Natural killer cell (primary cell): ENCODE results near the gene ENTREP1. TPM values are rescaled to one million over a fixed set of nuclear protein-coding genes. Genes with fewer than 3 reads are reported as not detected.

ENCODE experiments used
- ATAC-seq, 3 donors: fragments of 150-1000 bp in 2 of 3; fragments of 200-7000 bp in 1 of 3; cut with Tn5 transposase; 1 replicate in 1 of 3; 2 replicates in 2 of 3; pipeline ENCODE4 v1.10.0; 2021; ENCODE audit warnings: mild to moderate bottlenecking in 2 of 3, moderate library complexity in 2 of 3
- DNase-seq, 2 donors: peaks; one replicate each; pipeline versions ENCODE4 v3.0.0 to v3.0.0-alpha.2; 2013 to 2021; ENCODE audit warnings: mixed read lengths in 1 of 2
- H3K27ac ChIP-seq: one replicate; pipeline ENCODE4 v1.5.1; 2013; ENCODE audit warnings: mild to moderate bottlenecking, low read length
- H3K27me3 ChIP-seq: one replicate; pipeline ENCODE4 v1.6.1; 2013; ENCODE audit warnings: low read length; ENCODE audit not compliant: control insufficient read depth, insufficient read depth
- H3K36me3 ChIP-seq: one replicate; pipeline ENCODE4 v1.6.1; 2013; ENCODE audit warnings: low read length; ENCODE audit not compliant: control insufficient read depth, insufficient read depth
- H3K4me1 ChIP-seq: one replicate; pipeline ENCODE4 v1.6.1; 2013; ENCODE audit warnings: low read length; ENCODE audit not compliant: control insufficient read depth, insufficient read depth
- H3K4me3 ChIP-seq: one replicate; pipeline ENCODE4 v1.5.1; 2013; ENCODE audit warnings: low read length
- H3K9me3 ChIP-seq: one replicate; pipeline ENCODE4 v1.6.1; 2013; ENCODE audit warnings: low read length; ENCODE audit not compliant: control insufficient read depth, insufficient read depth
- H3K27ac Mint-ChIP-seq, 2 donors: one replicate each; pipeline ENCODE4 v1.8.0; 2022; ENCODE audit warnings: mild to moderate bottlenecking in 2 of 2, mixed read lengths in 2 of 2, moderate library complexity in 1 of 2
- H3K27me3 Mint-ChIP-seq, 2 donors: one replicate each; pipeline ENCODE4 v1.8.0; 2022; ENCODE audit warnings: low read depth in 2 of 2, mixed read lengths in 2 of 2
- H3K36me3 Mint-ChIP-seq: one replicate; pipeline ENCODE4 v1.8.0; 2022; ENCODE audit warnings: mixed read lengths
- H3K4me1 Mint-ChIP-seq, 2 donors: one replicate each; pipeline ENCODE4 v1.8.0; 2022; ENCODE audit warnings: mixed read lengths in 2 of 2
- H3K4me3 Mint-ChIP-seq: one replicate; pipeline ENCODE4 v1.8.0; 2022; ENCODE audit warnings: mild to moderate bottlenecking, moderate library complexity, mixed read lengths
- H3K9me3 Mint-ChIP-seq, 2 donors: one replicate each; pipeline ENCODE4 v1.8.0; 2022; ENCODE audit warnings: mixed read lengths in 2 of 2
- CTCF ChIP-seq: fragments of 200-600 bp; IDR thresholded peaks from one replicate; pipeline ENCODE4 v1.8.0; 2022; ENCODE audit warnings: antibody characterized with exemption
- WGBS: methylation state at CpG from one replicate; pipeline ENCODE4 v1.1.7; 2013; ENCODE audit warnings: missing lambda C conversion rate; ENCODE audit not compliant: insufficient coverage; 5-methylcytosine and 5-hydroxymethylcytosine counted together
- intact Hi-C: fragments of 100-400 bp; cut with micrococcal nuclease; formaldehyde crosslinking; loops from one replicate; pipeline ENCODE4 v1.14.2; 2022
- total RNA-seq, 4 donors: library from RNA; stranded (reverse); fragments of 120-200 nt in 1 of 4; gene quantifications; one replicate each; pipeline versions ENCODE4 v1.2.3 to v1.2.4, GENCODE V29; 2013 to 2022

The ENTREP1 gene
- total RNA-seq, 3 donors from 2014 or later (not counting 1 experiment from before 2014, with no cell fraction given): not detected

- no peak overlapping the region for H3K27ac Mint-ChIP-seq
- no peak overlapping the region for H3K27ac ChIP-seq
- H3K36me3 ChIP-seq: no peaks in the 10 kb centered on the region
- H3K27me3 ChIP-seq: no peaks in the 10 kb centered on the region
- H3K27me3 Mint-ChIP-seq: peaks cover 0 to 9% of the 10 kb centered on the region in 2 donors
- no peak overlapping the region for H3K4me3 ChIP-seq
- no peak for TF ChIP-seq CTCF
- DNase-seq (no peak), ATAC-seq (no peak)
- 67% methylated on average over 4 of the region's 4 CpGs for WGBS
- H3K9me3 ChIP-seq: no peaks in the 10 kb centered on the region
- no peaks in the 10 kb centered on the region for H3K4me1 ChIP-seq
- no peak overlapping the region for H3K4me3 Mint-ChIP-seq
- H3K4me1 Mint-ChIP-seq: no peaks in the 10 kb centered on the region
- H3K36me3 Mint-ChIP-seq: no peaks in the 10 kb centered on the region
- intact Hi-C loops: loop anchor here (10.0 kb wide), 1 partner anchor 58 kb away; no protein-coding TSS in a partner anchor
- H3K9me3 Mint-ChIP-seq: no peaks in the 10 kb centered on the region
Measured at GRCh38 chr9:69386651-69387050, 61.6 kb downstream of the ENTREP1 start.

DNA sequence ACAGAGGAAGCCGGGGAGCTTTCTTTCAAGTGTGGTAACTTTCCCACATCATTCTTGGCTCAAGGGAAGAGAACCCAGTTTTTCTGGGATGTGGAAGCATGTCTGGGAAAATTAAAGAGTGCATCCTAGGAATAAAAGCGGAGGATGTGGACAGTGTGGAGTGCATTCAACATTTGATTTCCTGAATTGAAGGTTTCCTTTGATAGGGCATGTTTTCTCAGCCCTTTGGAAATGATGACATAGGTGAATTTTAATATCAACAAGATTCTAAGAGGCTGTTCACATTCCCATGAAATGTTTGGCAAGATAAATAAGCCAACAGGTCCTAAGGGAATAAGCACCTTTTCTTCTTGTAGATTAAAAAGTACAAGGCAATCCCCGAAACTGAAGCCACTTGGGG is 63.6 kb downstream of the ENTREP1 start:
- 96% methylated on average over 3 of the region's 3 CpGs for WGBS
- H3K9me3 ChIP-seq: no peaks in the 10 kb centered on the region

DNA sequence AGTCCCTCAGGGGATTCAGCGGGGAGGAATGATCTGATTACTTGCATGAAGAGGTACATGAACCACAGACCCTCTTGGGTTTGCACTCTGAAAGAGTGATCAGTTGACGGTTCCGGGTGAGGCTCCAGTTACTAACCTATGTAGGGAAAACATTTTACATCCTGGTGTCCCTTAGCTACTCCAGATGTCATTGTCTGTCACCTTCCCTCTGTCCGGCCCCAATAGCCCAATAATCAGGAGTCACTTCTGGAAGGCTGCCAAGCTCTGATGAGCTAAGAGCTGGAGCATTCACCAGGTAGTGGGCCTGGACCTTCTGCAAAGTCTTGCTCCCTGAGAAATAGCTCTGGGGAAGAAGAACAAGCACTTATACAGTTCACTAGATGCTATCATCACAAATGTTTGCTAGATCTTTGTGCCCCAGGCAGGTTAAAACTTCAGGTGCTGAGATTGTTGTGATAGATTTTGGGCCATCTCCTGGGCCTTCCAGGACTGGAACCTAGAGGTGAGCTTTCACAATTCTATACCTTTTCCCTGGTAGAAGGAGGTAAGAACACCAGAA is 64.5 kb downstream of the ENTREP1 start:
- Histone ChIP-seq H3K27ac (no peak overlapping the region), H3K4me3 (no peak overlapping the region), H3K36me3 (no peaks in the 10 kb centered on the region), H3K9me3 (no peaks in the 10 kb centered on the region), H3K4me1 (no peaks in the 10 kb centered on the region), H3K27me3 (no peaks in the 10 kb centered on the region)
- no peak overlapping the region for H3K27ac Mint-ChIP-seq
- no peak for DNase-seq
- peaks cover 2 to 9% of the 10 kb centered on the region in 2 donors for H3K27me3 Mint-ChIP-seq
- WGBS: 90% methylated on average over 4 of the region's 4 CpGs
- TF ChIP-seq CTCF: no peak
- ATAC-seq: no peak
- no peaks in the 10 kb centered on the region for H3K4me1 Mint-ChIP-seq
- intact Hi-C loops: loop anchor here (10.0 kb wide), 1 partner anchor 55 kb away; no protein-coding TSS in a partner anchor
- H3K4me3 Mint-ChIP-seq: no peak overlapping the region
- H3K36me3 Mint-ChIP-seq: no peaks in the 10 kb centered on the region
- no peaks in the 10 kb centered on the region for H3K9me3 Mint-ChIP-seq

More for the DNA sequence above, 63.6 kb downstream of the ENTREP1 start:
- Mint-ChIP-seq H3K9me3 (no peaks in the 10 kb centered on the region), H3K36me3 (no peaks in the 10 kb centered on the region), H3K4me3 (no peak overlapping the region), H3K27ac (no peak overlapping the region), H3K4me1 (no peaks in the 10 kb centered on the region), H3K27me3 (peaks cover 2 to 9% of the 10 kb centered on the region in 2 donors)
- ATAC-seq (no peak), DNase-seq (no peak)
- H3K4me1 ChIP-seq: no peaks in the 10 kb centered on the region
- no peak overlapping the region for H3K4me3 ChIP-seq
- no peaks in the 10 kb centered on the region for H3K27me3 ChIP-seq
- no peaks in the 10 kb centered on the region for H3K36me3 ChIP-seq
- intact Hi-C loops: loop anchor here (10.0 kb wide), 1 partner anchor 56 kb away; no protein-coding TSS in a partner anchor
- H3K27ac ChIP-seq: no peak overlapping the region
- TF ChIP-seq CTCF: no peak

- Histone ChIP-seq H3K27me3 (no peaks in the 10 kb centered on the region), H3K27ac (no peak overlapping the region), H3K9me3 (no peaks in the 10 kb centered on the region), H3K4me1 (no peaks in the 10 kb centered on the region), H3K36me3 (no peaks in the 10 kb centered on the region), H3K4me3 (no peak overlapping the region)
- H3K9me3 Mint-ChIP-seq: no peaks in the 10 kb centered on the region
- H3K36me3 Mint-ChIP-seq: no peaks in the 10 kb centered on the region
- no peak overlapping the region for H3K4me3 Mint-ChIP-seq
- H3K27me3 Mint-ChIP-seq: peaks cover 2 to 9% of the 10 kb centered on the region in 2 donors
- 94% methylated on average over 11 of the region's 11 CpGs for WGBS
- no peaks in the 10 kb centered on the region for H3K4me1 Mint-ChIP-seq
- ATAC-seq (no peak), DNase-seq (no peak)
- TF ChIP-seq CTCF: no peak
- intact Hi-C loops: no loop called here
- no peak overlapping the region for H3K27ac Mint-ChIP-seq
Measured at GRCh38 chr9:69391487-69391886, 66.5 kb downstream of the ENTREP1 start.
